HUDEP-2 (cell line): ENCODE data around the gene DYDC2.
"Not testable (repeated sequence)": the region's sequence is repeated elsewhere in the genome, so short reads cannot be mapped to it uniquely, and the experiment has no call there.

Experiments
- DNase-seq, 76 experiments: peaks; one replicate each; lab custom pipeline; 2025; ENCODE audit not compliant: unreplicated experiment in 76 of 76; lab: John Stamatoyannopoulos, UW

Gene DYDC2, protein sequence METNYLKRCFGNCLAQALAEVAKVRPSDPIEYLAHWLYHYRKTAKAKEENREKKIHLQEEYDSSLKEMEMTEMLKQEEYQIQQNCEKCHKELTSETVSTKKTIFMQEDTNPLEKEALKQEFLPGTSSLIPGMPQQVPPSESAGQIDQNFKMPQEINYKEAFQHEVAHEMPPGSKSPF

DNA sequence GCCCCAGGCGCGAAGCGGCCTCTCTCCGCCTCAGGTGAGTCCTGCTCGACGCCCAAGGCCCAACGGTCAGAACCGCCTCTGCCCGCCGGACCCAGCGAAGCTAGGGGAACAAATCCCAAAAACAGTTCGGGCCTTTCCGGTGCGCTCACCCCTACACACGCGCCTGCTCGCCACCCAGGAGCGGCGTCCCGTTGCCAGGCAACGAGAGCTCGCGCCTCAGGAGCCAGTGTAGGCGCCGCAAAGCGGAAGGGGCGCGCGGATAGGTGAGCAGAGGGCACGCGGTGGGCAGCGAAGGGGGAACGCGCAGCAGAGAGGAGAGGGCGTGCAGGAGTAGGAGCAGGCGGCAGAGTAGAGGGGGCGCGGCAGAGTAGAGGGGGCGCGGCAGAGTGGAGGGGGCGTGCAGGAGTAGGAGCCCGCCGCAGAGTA, at the start of gene DYDC2, which contains the start of gene DYDC1:
Gene DYDC2, plus strand, starts transcription at position 219 of the 426 bp plus-strand sequence. CDS start 5,663 bp downstream, outside the sequence.
Gene DYDC1, minus strand, starts transcription at position 193 of the 426 bp plus-strand sequence. CDS start 4,154 bp downstream, outside the sequence.
- peak in 1 of 76 experiments; percentile 2 for DNase-seq

DNA sequence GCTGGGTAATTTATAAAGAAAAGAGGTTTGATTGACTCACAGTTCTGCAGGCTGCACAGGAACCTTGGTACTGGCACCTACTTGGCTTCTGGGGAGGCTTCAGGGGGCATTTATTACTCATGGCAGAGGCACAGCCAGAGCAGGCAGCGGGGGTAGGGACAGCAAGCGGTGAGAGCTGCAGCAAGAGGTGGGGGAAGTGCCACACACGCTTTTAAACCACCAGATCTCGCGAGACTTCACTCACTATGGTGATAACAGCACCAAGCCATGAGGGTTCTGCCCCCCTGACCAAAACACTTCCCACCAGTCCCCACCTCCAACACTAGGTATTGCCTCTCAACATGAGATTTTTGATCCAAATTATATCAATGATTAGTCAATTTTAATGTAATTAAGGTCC, 43.1 kb upstream of the DYDC2 start:
- no peak for DNase-seq

DNA sequence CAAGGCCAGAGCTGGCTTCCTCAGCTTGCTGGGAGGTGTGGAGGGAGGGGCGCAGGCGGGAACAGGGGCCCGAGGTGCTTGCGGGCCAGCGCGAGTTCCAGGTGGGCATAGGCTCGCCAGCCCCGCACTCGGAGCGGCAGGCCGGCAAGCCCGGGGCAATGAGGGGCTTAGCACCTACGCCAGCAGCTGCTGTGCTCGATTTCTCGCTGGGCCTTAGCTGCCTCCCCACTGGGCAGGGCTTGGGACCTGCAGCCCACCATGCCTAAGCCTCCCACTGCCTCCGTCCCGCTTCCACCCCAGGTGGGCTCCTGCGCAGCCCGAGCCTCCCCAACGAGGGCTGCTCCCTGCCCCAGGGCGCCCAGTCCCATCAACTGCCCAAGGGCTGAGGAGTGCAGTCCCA, 41.2 kb upstream of the DYDC2 start:
- DNase-seq: no peak

DNA sequence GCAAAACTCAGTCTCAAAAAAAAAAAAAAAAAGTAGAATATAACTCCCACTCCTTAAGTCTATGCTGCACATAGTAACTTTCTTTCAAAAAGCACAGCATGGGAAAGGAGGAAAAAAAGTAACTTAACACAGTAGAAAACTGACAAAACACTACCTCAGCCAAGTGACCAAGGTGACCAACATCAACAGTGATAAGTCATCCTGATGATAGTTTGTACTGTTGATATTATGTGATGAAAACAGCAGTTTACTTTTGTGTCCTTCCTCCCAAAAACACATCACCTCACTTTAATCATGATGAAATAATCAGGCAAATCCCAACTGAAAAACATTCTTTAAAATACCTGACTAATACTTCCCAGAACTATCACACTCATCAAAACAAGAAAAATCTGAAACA, 37.8 kb upstream of the DYDC2 start:
- no peak for DNase-seq

DNA sequence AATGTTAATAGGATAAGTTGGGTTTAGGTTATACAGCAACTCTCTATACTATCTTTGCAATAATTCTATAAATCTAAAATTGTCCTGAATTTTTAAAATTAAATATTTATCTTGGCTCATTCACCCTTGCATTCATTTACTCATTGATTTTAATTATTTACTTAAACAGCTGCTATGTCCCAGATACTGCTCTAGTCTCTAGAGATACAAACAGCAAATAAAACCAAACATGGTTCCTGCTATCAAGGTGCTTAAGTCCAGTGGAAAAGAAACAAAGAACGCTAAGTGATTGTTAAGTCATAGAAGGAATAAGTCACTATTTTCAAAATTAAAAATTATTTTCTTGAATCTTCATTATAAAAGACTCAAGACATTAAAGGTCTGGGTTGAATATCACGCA, 37.3 kb upstream of the DYDC2 start:
- DNase-seq: no peak

DNA sequence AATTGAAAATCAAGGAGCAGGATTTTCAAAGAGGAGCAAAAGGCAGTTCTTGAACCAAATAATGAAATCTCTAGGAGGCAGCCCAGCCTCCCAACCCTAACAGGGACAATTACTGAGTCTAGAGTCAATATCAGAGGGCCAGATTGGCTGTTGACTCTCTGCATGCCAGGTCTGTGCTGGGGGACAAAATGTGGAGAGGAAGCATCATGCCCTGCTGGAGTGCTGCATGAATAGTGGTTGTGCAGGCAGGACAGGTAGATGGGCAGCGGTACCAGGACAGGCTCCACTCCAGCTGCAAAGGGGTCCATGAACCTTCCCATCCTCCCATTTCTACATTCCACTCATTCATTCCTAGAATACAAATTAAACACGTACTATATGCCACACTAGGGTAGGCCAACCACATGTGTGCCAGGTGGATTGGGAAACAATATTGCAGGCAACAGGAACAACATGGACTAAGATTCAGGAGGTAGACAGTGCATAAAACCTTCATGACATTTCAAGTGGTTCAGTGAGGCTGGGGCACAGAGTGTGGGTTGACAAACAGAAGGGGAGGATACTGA, 36.8 kb upstream of the DYDC2 start:
- DNase-seq: no peak

DNA sequence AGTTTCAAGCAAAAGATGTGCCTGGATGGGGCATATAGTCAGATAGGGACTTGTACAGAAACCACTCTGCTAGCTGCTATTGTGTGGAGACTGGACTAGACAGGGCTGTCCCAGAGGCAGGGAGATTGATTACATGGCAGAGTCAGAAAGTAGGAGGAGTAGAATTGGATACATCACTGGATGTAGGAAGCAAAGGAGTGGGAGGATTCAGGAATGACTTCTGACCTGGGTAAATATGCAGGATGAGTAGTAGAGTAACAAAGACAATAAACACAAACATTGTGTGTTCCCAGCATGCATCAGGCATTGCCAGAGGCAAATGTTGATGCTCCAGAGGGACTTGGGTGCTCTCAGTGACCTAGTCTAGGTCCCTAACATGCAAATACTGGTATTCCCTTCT, 36.2 kb upstream of the DYDC2 start:
- DNase-seq: no peak

DNA sequence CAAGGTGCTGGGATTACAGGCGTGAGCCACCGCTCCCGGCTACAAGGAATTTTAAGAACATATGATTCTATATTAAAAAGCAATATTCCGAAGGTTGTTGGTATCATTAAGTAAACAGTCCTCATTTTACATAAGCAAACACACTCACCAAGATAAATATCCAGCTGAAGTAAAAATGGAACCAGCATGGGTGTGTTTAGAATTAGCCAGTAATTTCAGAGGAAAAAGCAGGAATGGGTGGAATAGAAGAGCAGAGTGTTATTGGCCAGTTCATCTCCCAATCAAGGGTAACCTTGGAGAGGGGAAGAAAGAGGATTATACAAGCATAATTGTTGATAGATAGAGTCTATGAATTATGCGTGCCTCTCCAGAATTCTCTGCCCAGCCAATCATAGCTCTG, 35.4 kb upstream of the DYDC2 start:
- no peak for DNase-seq

DNA sequence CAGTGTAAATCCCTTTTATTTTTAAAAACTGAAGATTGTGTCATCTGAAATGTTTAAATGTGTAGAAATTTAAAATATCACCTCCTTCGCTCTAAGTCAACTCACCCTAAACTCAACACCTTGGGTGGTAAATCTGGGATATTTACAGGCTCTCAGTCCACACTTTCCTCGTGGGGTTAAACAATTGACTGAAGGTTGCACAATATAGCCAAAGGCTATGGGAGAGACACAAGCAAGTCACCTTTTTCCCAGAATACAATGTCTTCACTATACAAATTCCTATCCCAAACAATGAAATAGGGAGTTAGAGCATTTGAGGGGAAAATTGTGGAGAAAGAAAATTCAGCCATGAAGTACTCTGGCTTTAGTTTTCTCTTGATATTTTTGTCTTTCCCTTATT, 34.4 kb upstream of the DYDC2 start:
- no peak for DNase-seq

DNA sequence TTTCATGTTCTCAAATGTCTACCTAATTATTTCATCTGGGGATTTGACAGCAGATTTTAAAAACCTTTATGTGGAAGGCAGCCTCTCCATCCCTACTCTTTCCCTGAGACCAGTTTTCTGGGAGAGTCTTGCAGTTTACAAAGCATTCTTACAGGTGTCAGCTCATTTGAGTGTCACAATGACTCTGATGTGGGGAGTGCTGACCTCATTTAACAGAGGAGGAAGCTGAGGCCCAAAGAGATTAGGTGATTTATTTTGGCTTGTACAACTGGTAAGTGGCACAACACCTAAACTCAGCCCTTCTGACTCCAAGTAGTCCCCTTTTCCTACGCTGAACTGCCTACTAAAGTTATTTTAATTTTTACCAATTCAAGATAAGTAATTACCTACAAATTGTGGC, 33.9 kb upstream of the DYDC2 start:
- DNase-seq: no peak

DNA sequence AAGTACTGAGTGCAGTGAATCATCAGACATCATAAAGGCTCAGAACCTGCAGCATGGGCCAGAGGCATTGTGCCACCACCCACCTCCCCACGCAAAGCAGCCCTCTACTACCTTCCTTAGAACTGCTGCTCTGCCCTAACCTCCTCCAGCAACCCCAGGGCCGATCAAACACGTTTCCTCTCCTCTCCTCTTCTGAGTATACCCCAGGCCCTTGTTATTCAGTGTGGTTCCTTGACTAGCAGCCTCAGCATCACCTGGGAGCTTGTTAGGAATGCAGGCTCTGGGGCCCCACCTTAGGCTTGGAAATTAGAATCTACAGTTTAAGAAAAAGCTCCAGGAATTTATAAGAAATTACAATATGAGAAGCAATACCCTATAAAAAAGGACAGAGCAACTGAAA, 33.3 kb upstream of the DYDC2 start:
- DNase-seq: no peak

DNA sequence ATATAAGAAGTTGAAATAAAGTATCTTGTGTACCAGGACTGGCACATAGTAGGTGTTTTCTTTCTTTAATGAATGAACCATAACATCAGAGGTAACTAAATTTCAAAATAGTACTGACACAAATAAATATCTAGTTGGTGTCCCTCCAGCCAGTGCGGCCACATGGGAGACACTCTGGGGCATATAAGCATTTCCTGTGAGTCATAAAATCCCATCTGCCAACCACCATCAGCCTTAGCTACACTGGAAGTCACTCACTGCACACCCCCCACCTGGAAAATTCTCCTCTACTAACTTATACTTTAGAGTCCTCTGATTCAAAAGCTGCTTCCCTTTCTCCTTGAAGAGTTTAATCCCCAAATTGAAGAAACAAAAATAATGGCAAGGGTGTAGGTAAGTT, 32.5 kb upstream of the DYDC2 start:
- no peak for DNase-seq

DNA sequence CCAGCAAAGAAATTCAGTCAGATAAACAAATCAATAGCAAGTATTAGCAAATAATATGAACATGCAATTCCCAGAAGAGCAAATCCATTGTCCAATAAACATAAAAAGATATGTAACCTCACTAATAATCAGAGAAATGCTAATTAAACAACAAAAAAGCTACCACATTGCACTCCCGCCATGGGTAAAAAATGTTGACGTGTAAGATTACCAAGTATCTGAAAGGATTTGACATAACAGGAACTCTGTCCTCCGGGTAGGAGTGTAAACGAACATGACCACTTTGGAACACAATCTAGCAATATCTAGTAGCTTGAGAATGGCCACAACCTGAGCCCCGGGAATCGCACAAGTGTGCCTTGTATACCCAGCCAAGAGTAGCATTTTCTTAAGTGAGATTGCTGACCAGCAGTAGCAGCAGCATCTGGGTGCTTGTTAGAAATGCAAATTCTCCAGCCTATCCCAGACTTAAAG, 31.7 kb upstream of the DYDC2 start:
- DNase-seq: no peak

DNA sequence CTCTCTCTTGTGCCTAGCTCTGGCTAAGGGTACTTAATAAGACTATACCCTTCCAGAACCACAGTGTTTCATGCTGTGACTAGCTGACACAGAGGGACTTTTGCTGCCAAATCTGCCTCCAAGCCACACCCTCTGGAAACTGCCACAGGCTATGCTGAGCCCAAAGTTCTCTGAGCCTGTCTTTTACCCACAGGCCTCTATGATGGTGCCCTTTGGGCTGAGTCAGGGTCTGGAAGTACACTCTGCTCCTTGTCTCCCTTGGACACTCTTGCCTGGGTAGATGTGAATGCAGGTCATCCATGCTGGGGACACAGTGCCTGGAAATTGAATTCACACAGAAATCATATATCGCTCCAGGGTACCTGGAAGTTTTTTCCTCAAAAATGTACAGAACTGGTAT, 22.6 kb upstream of the DYDC2 start:
- DNase-seq: no peak

DNA sequence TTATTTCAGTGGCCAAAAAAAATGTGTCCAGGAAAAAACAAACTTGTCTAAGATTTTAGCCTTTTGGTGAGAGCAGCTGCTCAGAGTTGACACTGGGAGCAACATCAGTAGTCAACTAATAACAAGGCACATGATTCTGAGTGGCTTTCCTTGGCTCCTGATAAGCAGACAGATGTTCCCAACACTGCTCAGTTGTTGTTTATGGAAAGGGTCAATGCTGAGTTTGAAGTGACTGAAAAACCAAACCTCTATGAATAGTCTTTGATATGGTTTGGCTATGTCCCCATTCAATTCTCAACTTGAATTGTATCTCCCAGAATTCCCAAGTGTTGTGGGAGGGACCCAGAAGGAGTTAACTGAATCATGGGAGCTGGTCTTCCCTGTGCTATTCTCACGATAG, 12.3 kb upstream of the DYDC2 start:
- DNase-seq: no peak

DNA sequence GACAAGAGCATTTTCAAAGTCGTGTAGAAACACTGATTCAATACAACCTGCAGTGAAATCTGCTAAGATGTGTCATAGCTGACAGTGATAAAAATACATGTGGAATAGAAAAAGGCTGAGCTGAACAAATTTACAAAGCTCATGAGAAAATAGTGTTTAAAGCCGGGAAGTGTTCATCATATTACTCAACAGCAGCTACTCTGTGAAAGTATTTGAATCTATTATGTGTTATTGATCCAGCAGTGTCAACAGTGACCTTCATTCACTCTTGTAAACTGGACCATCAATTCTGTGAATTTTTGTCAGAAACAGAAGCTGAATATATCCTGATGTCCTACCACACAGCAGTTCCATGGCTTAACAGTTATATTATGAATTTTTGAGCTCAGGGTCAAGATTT, 11.7 kb upstream of the DYDC2 start:
- no peak for DNase-seq

DNA sequence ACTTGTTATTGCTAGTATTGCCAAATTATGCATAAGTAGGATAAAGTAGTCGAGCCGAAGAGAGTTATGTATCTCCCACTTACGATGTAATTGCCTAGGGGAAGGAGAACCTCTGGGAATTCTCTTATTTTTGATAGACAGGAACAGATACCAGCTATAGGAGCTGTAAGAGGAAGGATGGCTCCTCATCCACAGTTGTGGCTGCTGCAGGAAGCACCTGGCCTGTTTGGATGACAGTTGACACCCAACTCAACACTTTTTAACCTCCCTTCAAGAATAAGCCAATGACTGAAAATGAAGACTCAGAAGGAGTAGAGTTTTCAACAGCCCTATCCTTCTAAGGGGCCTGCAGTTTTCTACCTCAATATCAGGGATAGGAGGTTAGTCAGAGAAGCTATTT, 6.3 kb upstream of the DYDC2 start:
- no peak for DNase-seq

DNA sequence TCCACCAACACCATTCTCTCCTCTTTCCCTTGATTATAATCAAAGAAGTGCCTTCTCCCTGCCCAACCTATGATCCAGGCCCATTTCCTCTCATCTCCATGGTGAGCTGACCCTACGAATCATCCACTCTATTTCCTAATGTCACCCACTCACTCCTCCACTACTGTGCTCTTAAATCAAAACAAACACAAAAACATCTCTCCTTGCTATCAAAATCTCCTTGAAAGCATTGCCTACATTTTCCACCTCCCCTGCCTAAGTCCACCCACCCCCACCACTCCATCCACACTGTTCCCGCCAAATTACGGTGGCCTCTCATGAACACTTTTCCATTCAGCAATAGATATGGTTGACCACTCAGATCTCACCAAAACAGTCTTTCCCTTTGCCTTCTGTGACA, 5.4 kb upstream of the DYDC2 start:
- DNase-seq: no peak

DNA sequence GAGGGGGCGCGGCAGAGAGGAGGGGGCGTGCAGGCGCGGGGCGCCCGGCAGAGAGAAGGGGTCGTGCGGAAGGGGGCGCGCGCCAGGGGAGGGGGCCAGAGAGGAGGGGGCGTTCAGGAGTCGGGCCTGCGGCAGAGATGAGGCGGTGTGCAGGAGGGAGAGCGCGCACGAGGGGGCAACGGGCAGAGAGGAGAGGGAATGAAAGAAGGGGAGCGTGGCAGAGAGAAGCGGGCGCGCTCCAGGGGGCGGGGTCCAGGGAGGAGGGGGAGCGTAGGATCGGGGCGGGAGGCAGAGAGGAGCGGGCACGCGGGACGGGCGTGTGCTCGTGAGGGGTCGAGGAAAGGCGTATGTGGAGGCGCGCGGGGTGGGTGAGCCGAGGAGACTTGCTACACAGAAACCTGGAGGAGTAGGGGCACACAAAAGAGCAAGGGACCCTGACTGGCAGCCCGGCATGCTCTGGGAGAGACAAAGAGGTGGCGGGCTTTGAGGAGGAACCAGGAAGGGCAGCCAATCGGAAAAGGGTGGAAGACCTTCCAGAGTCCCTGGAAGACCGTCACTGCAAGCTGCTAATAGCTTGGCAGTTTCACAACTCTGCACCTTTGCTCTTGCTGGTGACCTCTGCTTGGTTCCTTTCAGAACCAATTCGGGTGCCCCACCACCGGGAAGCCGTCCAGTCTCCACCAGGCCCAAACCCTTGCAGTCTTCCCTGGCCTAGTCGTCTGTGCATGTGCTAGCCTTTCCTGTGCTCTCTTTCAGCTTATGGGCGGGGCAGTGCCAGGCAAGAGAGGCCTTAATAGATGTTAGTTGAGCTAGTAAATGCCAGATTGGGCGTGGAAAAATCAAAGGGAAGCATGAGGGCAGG, 639 bp downstream of the DYDC2 start:
- DNase-seq: no peak

DNA sequence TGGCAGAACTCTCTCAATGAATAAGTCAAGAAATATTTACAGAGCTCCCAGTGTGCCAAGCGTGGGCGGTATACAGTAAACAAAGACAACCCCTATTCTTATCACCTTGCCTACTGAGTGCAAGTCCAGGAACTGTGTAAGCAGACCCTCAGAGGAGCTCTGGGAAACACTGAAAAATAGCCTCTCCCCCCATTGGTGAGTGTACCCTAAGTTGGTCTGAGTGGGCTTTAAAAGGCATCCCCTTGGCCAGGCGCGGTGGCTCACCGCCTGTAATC, 1.2 kb downstream of the DYDC2 start:
- no peak for DNase-seq

DNA sequence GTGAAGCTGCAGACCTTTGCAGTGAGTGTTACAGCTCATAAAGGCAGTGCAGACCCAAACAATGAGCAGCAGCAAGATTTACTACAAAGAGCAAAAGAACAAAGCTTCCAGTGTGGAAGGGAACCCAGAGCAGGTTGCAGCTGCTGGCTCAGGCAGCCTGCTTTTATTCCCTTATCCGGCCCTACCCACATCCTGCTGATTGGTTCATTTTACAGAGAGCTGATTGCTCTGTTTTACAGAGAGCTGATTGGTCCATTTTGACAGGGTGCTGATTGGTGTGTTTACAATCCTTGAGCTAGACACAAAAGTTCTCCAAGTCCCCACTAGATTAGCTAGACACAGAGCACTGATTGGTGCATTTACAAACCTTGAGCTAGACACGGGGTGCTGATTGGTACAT, 2.3 kb downstream of the DYDC2 start:
- not testable (repeated sequence) for DNase-seq

DNA sequence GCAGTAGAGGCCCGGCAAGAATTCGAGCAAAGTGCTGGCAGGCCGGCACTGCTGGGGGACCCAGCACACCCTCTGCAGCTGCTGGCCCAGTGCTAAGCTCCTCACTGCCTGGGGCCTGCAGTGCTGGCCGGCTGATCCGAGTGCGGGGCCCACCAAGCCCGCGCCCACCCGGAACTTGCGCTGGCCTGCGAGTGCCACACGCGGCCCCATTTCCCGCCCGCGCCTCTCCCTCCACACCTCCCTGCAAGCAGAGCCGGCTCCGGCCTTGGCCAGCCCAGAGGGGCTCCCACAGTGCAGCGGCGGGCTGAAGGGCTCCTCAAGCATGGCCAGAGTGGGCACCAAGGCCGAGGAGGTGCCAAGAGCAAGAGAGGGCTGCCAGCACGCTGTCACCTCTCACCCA, 3.1 kb downstream of the DYDC2 start:
- no peak for DNase-seq
